Germinal center (tissue), 1 donor: ENCODE results near the gene ZNF641.

ENCODE experiments used
- DNase-seq: peaks from one replicate; pipeline ENCODE4 v3.0.0; 2012; ENCODE audit warnings: mixed read lengths, low spot score

Gene ZNF641

DNA sequence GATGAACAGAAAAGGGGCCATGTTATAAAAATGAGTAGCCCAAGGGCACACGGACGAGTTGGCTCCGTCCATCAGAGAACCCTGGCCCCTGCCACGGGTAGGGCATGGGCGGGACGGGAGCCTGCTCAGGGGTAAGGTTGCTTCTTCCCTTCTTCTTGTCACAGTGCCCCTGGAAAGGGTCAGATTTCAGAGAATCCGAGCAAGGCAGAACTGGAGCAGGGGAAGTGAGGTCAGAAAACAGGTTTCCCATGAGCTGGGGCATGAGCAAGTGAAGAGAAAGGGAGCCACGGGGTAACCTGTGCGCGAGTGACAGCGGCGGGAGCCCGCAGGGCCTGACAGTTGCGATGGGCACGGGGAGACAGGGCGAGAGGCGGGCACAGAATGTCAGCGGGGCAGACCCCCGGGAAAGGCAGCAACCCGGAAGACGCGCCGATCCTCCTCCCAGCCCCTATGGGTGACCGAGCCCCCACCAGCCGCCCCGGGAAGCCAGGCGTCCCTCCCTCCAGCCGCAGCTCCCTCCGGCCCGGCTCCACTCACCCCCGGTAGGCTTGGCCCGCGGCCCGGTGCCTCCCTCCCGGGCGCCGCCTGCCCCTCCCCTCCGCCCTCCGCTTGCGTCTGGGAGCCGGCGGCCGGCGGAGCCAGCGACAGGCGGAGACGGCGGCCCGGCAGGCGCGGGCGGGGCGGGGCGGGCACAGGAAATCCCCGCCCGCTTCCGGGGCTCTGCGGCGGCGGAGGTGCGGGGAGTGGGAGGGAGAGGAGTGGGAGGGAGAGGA is at the start of gene ZNF641:
Gene ZNF641, minus strand, starts transcription at position 671 of the 773 bp plus-strand sequence. CDS start 2,829 bp downstream, outside the sequence.
- peak; percentile 73 for DNase-seq

- DNase-seq = no peak
These were observed 39.3 kb upstream of the ZNF641 start for GRCh38 chr12:48390026-48390425.

DNA sequence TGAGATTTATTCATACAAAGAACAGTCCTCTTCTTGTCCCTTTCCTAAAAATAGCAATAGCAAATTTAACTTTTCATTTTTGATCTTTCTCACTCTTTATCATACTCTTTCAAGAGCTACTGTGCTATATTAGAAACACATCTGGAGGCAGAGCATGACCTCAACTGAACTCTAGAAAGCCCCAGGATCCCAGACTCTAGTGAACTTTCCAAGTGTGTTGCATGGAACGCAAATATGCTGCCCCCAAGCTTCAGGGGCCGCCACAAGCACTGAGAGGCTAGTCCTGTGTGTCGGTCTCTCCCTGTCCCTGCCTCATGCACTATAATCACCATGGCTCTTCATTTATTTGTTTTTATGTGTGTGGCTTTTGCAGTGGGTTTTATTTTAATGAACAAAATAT is 38.7 kb upstream of the ZNF641 start:
- no peak for DNase-seq

GRCh38 chr12:48388938-48389337 is 38.2 kb upstream of the ZNF641 start:
- no peak for DNase-seq

- DNase-seq = no peak
These were observed 37.7 kb upstream of the ZNF641 start for GRCh38 chr12:48388460-48388859.

- no peak for DNase-seq
These were observed 29.9 kb upstream of the ZNF641 start for GRCh38 chr12:48380596-48380995.

DNA sequence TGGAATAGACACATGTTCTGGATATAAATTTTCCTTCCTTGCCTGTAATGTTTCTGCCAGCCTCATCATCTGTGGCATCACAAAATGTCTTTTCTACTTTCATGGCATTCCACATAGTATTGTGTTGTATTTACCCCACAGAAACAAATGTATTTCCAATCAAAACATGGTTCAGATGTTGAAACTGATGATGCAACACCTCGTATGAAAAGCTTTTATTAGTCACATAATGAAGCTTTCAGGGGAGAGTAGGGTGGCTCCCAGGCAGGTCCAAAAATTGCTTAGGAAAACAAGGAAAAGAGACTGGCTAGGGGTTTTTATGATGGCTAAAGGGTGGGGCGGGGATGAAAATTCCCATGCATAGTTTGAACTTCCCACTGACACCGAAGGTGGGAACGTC is 29.1 kb upstream of the ZNF641 start:
- DNase-seq = no peak

DNA sequence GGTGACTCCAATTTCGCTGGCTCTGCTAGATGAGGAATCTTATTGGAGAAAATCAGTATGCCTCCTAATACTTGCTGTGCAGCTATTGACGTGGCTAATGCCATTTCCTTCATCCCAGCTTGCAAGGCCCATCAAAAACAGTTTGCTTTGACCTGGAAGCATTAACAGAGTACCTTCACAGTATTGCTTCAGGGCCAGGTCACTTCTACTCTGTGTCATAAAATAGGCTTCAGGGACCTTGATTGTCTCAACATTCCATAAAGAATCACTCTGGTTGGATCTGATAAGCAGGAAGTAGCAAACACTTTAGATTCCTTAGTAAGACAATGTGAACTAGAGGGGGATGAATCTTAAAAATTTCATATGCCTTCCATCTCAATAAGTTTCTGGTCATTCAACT is 26.9 kb upstream of the ZNF641 start:
- no peak for DNase-seq

GRCh38 chr12:48374164-48374563 is 23.4 kb upstream of the ZNF641 start:
- no peak for DNase-seq

GRCh38 chr12:48366131-48366530 is 15.4 kb upstream of the ZNF641 start:
- no peak for DNase-seq

GRCh38 chr12:48361664-48362339 is 11.1 kb upstream of the ZNF641 start:
- DNase-seq = no peak

DNA sequence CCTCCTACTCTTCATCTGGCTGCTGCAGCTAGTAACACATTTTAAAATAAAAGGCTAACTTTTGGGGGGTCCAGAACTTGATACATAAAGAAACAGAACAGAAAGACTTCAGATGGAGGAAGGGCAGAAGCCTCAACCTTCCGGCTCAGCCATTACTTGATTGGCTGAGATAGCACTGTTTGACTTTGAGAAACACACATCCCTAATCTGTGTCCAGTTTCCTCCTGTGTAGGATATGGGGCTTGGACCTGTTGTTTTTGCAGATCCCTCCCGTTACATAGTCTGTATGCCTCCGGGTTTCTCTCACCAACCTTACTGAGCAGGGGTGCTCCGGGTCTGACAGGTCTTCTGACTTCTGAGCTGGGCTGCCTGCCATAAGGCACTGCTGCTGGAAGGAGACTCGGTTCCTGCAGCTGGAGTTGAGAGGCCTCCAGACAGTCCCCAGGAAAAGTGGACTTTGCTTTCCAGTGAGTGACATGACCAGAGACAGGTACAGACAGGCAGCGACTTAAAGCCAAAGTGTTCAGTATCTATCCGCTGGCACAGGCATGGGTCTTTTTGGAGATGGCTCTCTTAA is 8.3 kb upstream of the ZNF641 start:
- no peak for DNase-seq

GRCh38 chr12:48356041-48356768 is 5.5 kb upstream of the ZNF641 start:
- DNase-seq = no peak

GRCh38 chr12:48352157-48352760 is 1.5 kb upstream of the ZNF641 start:
- no peak for DNase-seq

DNA sequence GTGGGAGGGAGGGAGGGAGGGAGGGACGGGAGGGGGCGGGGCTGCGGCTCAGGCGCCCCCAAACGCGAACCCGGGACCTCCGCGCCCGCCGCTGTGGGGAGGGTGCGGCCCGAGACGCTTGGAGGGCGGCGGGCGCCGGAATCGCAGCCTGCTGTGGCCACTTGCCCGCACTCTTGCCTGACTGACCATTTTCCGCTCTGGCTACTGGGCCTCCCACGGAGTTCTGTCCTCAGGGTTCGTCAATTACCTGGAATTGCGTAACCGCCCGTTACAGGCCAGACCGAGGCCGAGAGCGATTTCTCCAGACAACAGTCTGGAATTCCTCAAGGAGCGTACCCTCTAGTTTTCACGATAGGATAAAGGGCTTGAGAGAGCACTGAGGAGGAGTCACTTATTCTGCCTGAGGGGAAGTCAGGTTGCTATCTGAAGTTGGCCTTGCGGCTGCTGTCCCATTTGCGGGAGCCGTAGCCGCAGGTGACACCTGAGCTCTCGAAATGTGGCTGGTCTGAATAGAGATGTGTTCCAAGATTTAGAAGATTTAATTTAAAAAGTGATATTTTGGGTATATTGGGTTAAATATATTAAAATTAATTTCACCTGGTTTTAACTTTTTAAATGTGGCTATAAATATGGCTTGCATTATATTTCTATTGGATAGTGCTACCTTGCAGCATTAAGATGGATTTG is 446 bp upstream of the ZNF641 start:
- DNase-seq = no peak

GRCh38 chr12:48349471-48349870 is 1.2 kb downstream of the ZNF641 start:
- no peak for DNase-seq

- no peak for DNase-seq
These were observed 7.7 kb downstream of the ZNF641 start for GRCh38 chr12:48342980-48343379.

GRCh38 chr12:48340943-48341342 is 9.8 kb downstream of the ZNF641 start:
- DNase-seq = no peak

GRCh38 chr12:48339442-48340117 is 11.1 kb downstream of the ZNF641 start:
- DNase-seq = no peak

GRCh38 chr12:48336564-48336963 is 14.2 kb downstream of the ZNF641 start:
- no peak for DNase-seq

DNA sequence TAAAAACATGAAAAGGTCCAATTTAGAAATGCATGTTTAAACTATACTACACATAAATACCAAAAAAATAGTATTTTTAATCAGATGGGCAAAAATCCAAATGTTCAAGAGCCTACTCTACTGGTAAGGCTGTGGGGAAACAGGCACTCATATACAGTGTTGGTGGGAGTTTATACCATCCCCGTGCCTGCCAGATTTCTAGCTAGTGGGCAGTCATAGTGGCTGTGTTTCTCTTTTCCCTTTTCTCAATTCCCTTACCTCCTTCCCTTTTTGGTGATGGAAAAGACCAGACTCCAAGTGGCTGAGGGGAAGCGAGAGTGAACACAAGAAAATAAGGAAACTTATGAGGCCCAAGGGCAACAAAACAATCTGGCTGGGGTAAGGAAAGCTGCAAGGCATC is 14.7 kb downstream of the ZNF641 start:
- DNase-seq = no peak
